Stimulated activated CD8-positive, alpha-beta memory T cell treated with anti-CD3 and anti-CD28 coated beads, Interleukin-15, amount 100 ng/mL, for 4 hours (primary cell): Measurements from ENCODE around the gene AP5B1.

Experiments used
- DNase-seq, 2 donors: peaks; one replicate each; pipeline ENCODE4 v3.0.0-alpha.2; 2020; ENCODE audit warnings: low read depth in 2 of 2

Gene AP5B1

GRCh38 chr11:65780770-65781151 lies at the start of gene AP5B1:
AP5B1 (minus strand) TSS chr11:65780976; CDS start chr11:65780591, 385 bp downstream.
- DNase-seq: peak; percentile 46 to 69

- DNase-seq: no peak
Observed at GRCh38 chr11:65829459-65829858, 48.7 kb upstream of the AP5B1 start.

- DNase-seq: no peak
Observed at GRCh38 chr11:65826984-65827735, 46.4 kb upstream of the AP5B1 start.

GRCh38 chr11:65822776-65823528 lies 42.2 kb upstream of the AP5B1 start:
- no peak for DNase-seq

GRCh38 chr11:65821107-65821506 lies 40.3 kb upstream of the AP5B1 start:
- no peak for DNase-seq

- DNase-seq: peak; percentile 80 to 83
Observed at GRCh38 chr11:65817835-65818680, 37.3 kb upstream of the AP5B1 start.

GRCh38 chr11:65817312-65817834 lies 36.6 kb upstream of the AP5B1 start:
- no peak for DNase-seq

- no peak for DNase-seq
Observed at GRCh38 chr11:65816696-65817095, 35.9 kb upstream of the AP5B1 start.

GRCh38 chr11:65814986-65815565 lies 34.3 kb upstream of the AP5B1 start:
- DNase-seq: no peak

GRCh38 chr11:65814131-65814985 lies 33.6 kb upstream of the AP5B1 start:
- DNase-seq: no peak

GRCh38 chr11:65811764-65812475 lies 31.1 kb upstream of the AP5B1 start:
- no peak for DNase-seq

- DNase-seq: no peak
Observed at GRCh38 chr11:65810046-65810868, 29.5 kb upstream of the AP5B1 start.

GRCh38 chr11:65809496-65809895 lies 28.7 kb upstream of the AP5B1 start:
- DNase-seq: no peak

- DNase-seq: no peak
Observed at GRCh38 chr11:65808744-65809341, 28.1 kb upstream of the AP5B1 start.

GRCh38 chr11:65806979-65807378 lies 26.2 kb upstream of the AP5B1 start:
- no peak for DNase-seq

- DNase-seq: no peak
Observed at GRCh38 chr11:65803797-65804492, 23.2 kb upstream of the AP5B1 start.

GRCh38 chr11:65802841-65803240 lies 22.1 kb upstream of the AP5B1 start:
- no peak for DNase-seq
